Measurements from ENCODE around the gene NKPD1.

The NKPD1 gene

GRCh38 chr19:45146741-45147205, 14.0 kb downstream of the NKPD1 start:
- no peak for TF ChIP-seq CTCF (IDR thresholded peaks at IDR 0.05; ENCODE audit: insufficient read depth, low read length, poor library complexity, severe bottlenecking)
- no peak for DNase-seq (ENCODE audit: extremely low read depth, insufficient read length)
- H3K4me3 ChIP-seq (replicated peaks; ENCODE audit: low read depth, low read length) = no peak overlapping the region
- H3K27me3 ChIP-seq (replicated peaks; ENCODE audit: control insufficient read depth, insufficient read depth, low read length) = no peaks in the 10 kb centered on the region
- H3K36me3 ChIP-seq (ENCODE audit: control insufficient read depth, insufficient read depth, low read length) = peaks cover 12% of the 10 kb centered on the region

GRCh38 chr19:45146251-45146650, 14.5 kb downstream of the NKPD1 start:
- DNase-seq (ENCODE audit: extremely low read depth, insufficient read length) = no peak
- no peak overlapping the region for H3K4me3 ChIP-seq (replicated peaks; ENCODE audit: low read depth, low read length)
- TF ChIP-seq CTCF (IDR thresholded peaks at IDR 0.05; ENCODE audit: insufficient read depth, low read length, poor library complexity, severe bottlenecking) = no peak
- no peaks in the 10 kb centered on the region for H3K27me3 ChIP-seq (replicated peaks; ENCODE audit: control insufficient read depth, insufficient read depth, low read length)
- H3K36me3 ChIP-seq (ENCODE audit: control insufficient read depth, insufficient read depth, low read length) = peaks cover 12% of the 10 kb centered on the region

- DNase-seq (ENCODE audit: extremely low read depth, insufficient read length) = no peak
- Histone ChIP-seq H3K36me3 (ENCODE audit: control insufficient read depth, insufficient read depth, low read length) (peaks cover 15% of the 10 kb centered on the region), H3K4me3 (replicated peaks; ENCODE audit: low read depth, low read length) (no peak overlapping the region), H3K27me3 (replicated peaks; ENCODE audit: control insufficient read depth, insufficient read depth, low read length) (no peaks in the 10 kb centered on the region)
- TF ChIP-seq CTCF (IDR thresholded peaks at IDR 0.05; ENCODE audit: insufficient read depth, low read length, poor library complexity, severe bottlenecking) = no peak
Measured at GRCh38 chr19:45145270-45146189, 15.3 kb downstream of the NKPD1 start.

GRCh38 chr19:45144431-45145269, 16.1 kb downstream of the NKPD1 start:
- no peak for DNase-seq (ENCODE audit: extremely low read depth, insufficient read length)
- Histone ChIP-seq H3K36me3 (ENCODE audit: control insufficient read depth, insufficient read depth, low read length) (peaks cover 15% of the 10 kb centered on the region), H3K27me3 (replicated peaks; ENCODE audit: control insufficient read depth, insufficient read depth, low read length) (no peaks in the 10 kb centered on the region), H3K4me3 (replicated peaks; ENCODE audit: low read depth, low read length) (no peak overlapping the region)
- TF ChIP-seq CTCF (IDR thresholded peaks at IDR 0.05; ENCODE audit: insufficient read depth, low read length, poor library complexity, severe bottlenecking) = no peak

- H3K4me3 ChIP-seq (replicated peaks; ENCODE audit: low read depth, low read length) = no peak overlapping the region
- TF ChIP-seq CTCF (IDR thresholded peaks at IDR 0.05; ENCODE audit: insufficient read depth, low read length, poor library complexity, severe bottlenecking) = no peak
- peaks cover 15% of the 10 kb centered on the region for H3K36me3 ChIP-seq (ENCODE audit: control insufficient read depth, insufficient read depth, low read length)
- no peak for DNase-seq (ENCODE audit: extremely low read depth, insufficient read length)
- H3K27me3 ChIP-seq (replicated peaks; ENCODE audit: control insufficient read depth, insufficient read depth, low read length) = no peaks in the 10 kb centered on the region
Measured at GRCh38 chr19:45142726-45143110, 18.1 kb downstream of the NKPD1 start.

Data from GM06990 (cell line).